ENCODE results near the gene DHRS11. TPM values are rescaled to one million over a fixed set of nuclear protein-coding genes. Genes with fewer than 3 reads are reported as not detected.

The DHRS11 gene
- total and polyA plus RNA-seq, 10 of the 15 experiments (the other 5 are each of a cell fraction or from before 2014, with no cell fraction given) = 3.4 to 23.0 (median 14.5) TPM

- POLR2A ChIA-PET = no interaction called here
- no peaks in the 10 kb centered on the region for H3K27me3 ChIP-seq (replicated peaks in 1 of 2; ENCODE audit: control insufficient read depth in 2 of 2, insufficient read depth in 2 of 2, low read length in 1 of 2)
- H3K9ac ChIP-seq (ENCODE audit: control insufficient read depth, insufficient read depth, low read length) = no peak overlapping the region
- no peak for DNase-seq (ENCODE audit: low read depth, low spot score)
- CTCF ChIA-PET = no interaction called here
- H3K4me1 ChIP-seq (ENCODE audit: control insufficient read depth, insufficient read depth, low read length) = no peaks in the 10 kb centered on the region
- no TSS peak for BruUV-seq (replicated peaks)
- peaks cover 3 to 10% of the 10 kb centered on the region in 2 experiments; a peak in 3 of 4 replicates for H3K36me3 ChIP-seq (ENCODE audit: control insufficient read depth in 2 of 2, insufficient read depth in 2 of 2, low read length in 1 of 2)
- RAD21 ChIA-PET (ENCODE audit: unreplicated experiment) = no interaction called here
- no peak overlapping the region for H2AFZ ChIP-seq (ENCODE audit: control insufficient read depth, low read depth, low read length)
- no peak overlapping the region for H3K4me3 ChIP-seq
- in situ Hi-C loops (cut with MboI) (no loop called here), intact Hi-C loops (cut with micrococcal nuclease; ENCODE audit: unreplicated experiment) (no loop called here)
- SMC1A ChIA-PET (ENCODE audit: uncharacterized antibody, unreplicated experiment) = no interaction called here
- no peak for FAIRE-seq
- 95% methylated on average over 12 of the region's 12 CpGs for WGBS (ENCODE audit: insufficient coverage, insufficient replicate concordance, low lambda C conversion rate, missing lambda C conversion rate)
- ATAC-seq = no peak
- H4K20me1 ChIP-seq (ENCODE audit: control insufficient read depth, insufficient read depth) = no peaks in the 10 kb centered on the region; the same call in 1 of the 2 replicates
- no peak overlapping the region for H3K27ac ChIP-seq (ENCODE audit: control insufficient read depth, insufficient read depth)
- H3K9me3 ChIP-seq (replicated peaks; ENCODE audit: control insufficient read depth, insufficient read depth, low read length) = no peaks in the 10 kb centered on the region
- no peak overlapping the region for H3K4me2 ChIP-seq (ENCODE audit: control insufficient read depth, insufficient read depth)
- no peaks in the 10 kb centered on the region; the same call in 1 of the 2 replicates for H3K79me2 ChIP-seq (ENCODE audit: control insufficient read depth, insufficient read depth, low read length)
- TF ChIP-seq MTA3 (IDR thresholded peaks at IDR 0.05; ENCODE audit: borderline replicate concordance, low read length) (no peak), RFX5 (IDR thresholded peaks at IDR 0.05; ENCODE audit: low read depth, low read length) (no peak), BHLHE40 (IDR thresholded peaks at IDR 0.05; ENCODE audit: borderline replicate concordance in 1 of 2, low read depth in 2 of 2, low read length in 1 of 2) (no peak), BCL3 (IDR thresholded peaks at IDR 0.05; ENCODE audit: borderline replicate concordance, insufficient read depth, low read depth, low read length, poor library complexity, severe bottlenecking) (no peak), ZBED1 (IDR thresholded peaks at IDR 0.05; ENCODE audit: borderline replicate concordance) (no peak), ZNF274 (IDR thresholded peaks at IDR 0.05; ENCODE audit: insufficient read depth, insufficient read length) (no peak), BRCA1 (IDR thresholded peaks at IDR 0.05; ENCODE audit: low read depth, low read length) (no peak), CUX1 (IDR thresholded peaks at IDR 0.05; ENCODE audit: insufficient replicate concordance, low read depth, low read length) (no peak), MXI1 (IDR thresholded peaks at IDR 0.05; ENCODE audit: low read depth, low read length) (no peak), ZBTB11 (CRISPR knock-in tag; IDR thresholded peaks at IDR 0.05) (no peak), ZNF384 (IDR thresholded peaks at IDR 0.05; ENCODE audit: borderline replicate concordance, low read depth, low read length) (no peak), TAF1 (IDR thresholded peaks at IDR 0.05; ENCODE audit: borderline replicate concordance, low read depth, low read length) (no peak), DPF2 (IDR thresholded peaks at IDR 0.05) (no peak)
Observed at GRCh38 chr17:36575028-36575427, 16.7 kb upstream of the DHRS11 start.
